Heart right ventricle (tissue), 16 donors: ENCODE measurements around the gene GNAT3. TPM values are rescaled to one million over a fixed set of nuclear protein-coding genes. Genes with fewer than 3 reads are reported as not detected.

Experiments
- ATAC-seq, 8 donors: fragments of 200-7000 bp; cut with Tn5 transposase; one replicate each; pipeline ENCODE4 v1.9.1; 2020; ENCODE audit warnings: mild to moderate bottlenecking in 8 of 8, moderate library complexity in 8 of 8, moderate number of reproducible peaks in 1 of 8
- DNase-seq, 2 donors: peaks; one replicate each; pipeline ENCODE4 v3.0.0-alpha.2; 2020
- H3K27ac ChIP-seq, 10 donors: fragments of 200-600 bp; sonication (generic) in 2 of 10; one replicate each; pipeline versions ENCODE4 v1.5.0 to v1.8.0; 2020 to 2022; ENCODE audit warnings: mild to moderate bottlenecking in 3 of 10
- H3K27me3 ChIP-seq, 7 donors: fragments of 200-600 bp; one replicate each; pipeline ENCODE4 v1.8.0; 2021 to 2022; ENCODE audit warnings: mild to moderate bottlenecking in 2 of 7
- H3K36me3 ChIP-seq, 9 donors: fragments of 200-600 bp; sonication (generic) in 1 of 9; one replicate each; pipeline versions ENCODE4 v1.5.0 to v1.8.0; 2020 to 2022; ENCODE audit warnings: mild to moderate bottlenecking in 2 of 9
- H3K4me1 ChIP-seq, 9 donors: fragments of 200-600 bp; sonication (generic) in 1 of 9; one replicate each; pipeline versions ENCODE4 v1.5.0 to v1.8.0; 2020 to 2022; ENCODE audit warnings: mild to moderate bottlenecking in 4 of 9
- H3K4me3 ChIP-seq, 10 donors: fragments of 200-600 bp; sonication (generic) in 2 of 10; one replicate each; pipeline versions ENCODE4 v1.5.0 to v1.8.0; 2020 to 2022; ENCODE audit warnings: mild to moderate bottlenecking in 7 of 10, moderate library complexity in 2 of 10
- H3K9me3 ChIP-seq, 11 donors: fragments of 200-600 bp in 10 of 11; sonication (generic) in 2 of 11; one replicate each; pipeline versions ENCODE4 v1.5.0 to v1.8.0; 2013 to 2022; ENCODE audit warnings: mild to moderate bottlenecking in 2 of 11, control low read depth in 1 of 11, moderate library complexity in 1 of 11
- CTCF ChIP-seq, 9 donors: fragments of 200-600 bp; sonication (generic) in 2 of 9; IDR thresholded peaks; one replicate each; pipeline versions ENCODE4 v1.5.0 to v1.8.0; 2021 to 2022; ENCODE audit warnings: antibody characterized with exemption in 9 of 9, mild to moderate bottlenecking in 5 of 9, moderate library complexity in 1 of 9
- WGBS, 2 donors: extraction: QIAGEN DNeasy Blood & Tissue Kit; methylation state at CpG; one replicate each; pipeline ENCODE4 v1.1.7; 2013; ENCODE audit warnings: inconsistent platforms in 1 of 2; 5-methylcytosine and 5-hydroxymethylcytosine counted together
- intact Hi-C, 10 donors: fragments of 100-400 bp; cut with DNase I; formaldehyde crosslinking; loops; one replicate each; pipeline versions ENCODE4 v1.11.1 to v1.14.2; 2022
- polyA plus RNA-seq, 2 donors: library from polyadenylated mRNA; stranded (reverse); fragments of 200-250 nt; gene quantifications; one replicate each; pipeline ENCODE4 v1.2.3, GENCODE V29; 2013
- total RNA-seq, 10 donors: library from RNA; stranded (reverse); fragmentation: NEBNext Ultra II Directional in 3 of 10; extraction: Animal tissue kit (Norgen Biotek cat#: 25700) in 3 of 10; gene quantifications; one replicate each; pipeline versions ENCODE4 v1.2.1 to v1.2.4, GENCODE V29; 2021 to 2023
- donor health status: Arrhythmogenic right ventricular cardiomyopathy.
- donor health status: ischemic (EF 13 %, LVEDD 7.1; RV severe dilation, severe dysfunction).
- donor health status: healthy with polysubstance abuse.
- donor health status: DM: no; HTN: yes; CAD: no.
- donor health status: DM: no; HTN: no; CAD: no.
- donor health status: ischemic (EF 25% LVEDD 6.9; RV normal size, moderate dysfunction).
- donor health status: ischemic (EF 25% LVEDD 5.7; RV mildly dilated, moderate dysfunction).
- donor health status: healthy.
- donor health status: DM: yes; HTN: yes; CAD: no.
- donor health status: Ischemic cardiomyopathy.
- donor health status: ischemic (EF 35%, LVEDD 5.7; RV mildly dilated, moderate dysfunction).
- donor health status: nonischemic (EF 11% LVEDD 7.7; RV severe dilation, severe dysfunction).
- donor health status: DM: yes; HTN: yes; CAD: no.
- donor health status: PGD.
- donor health status: ischemic (EF 29% LVEDD 5.4; RV normal size, mild dysfunction).
- donor health status: nonischemic (EF 23%, LVEDD 6.1; RV moderate dilation, normal function).

Gene GNAT3
- total and polyA plus RNA-seq, 12 donors: not detected

- Histone ChIP-seq H3K27me3 (no peaks in the 10 kb centered on the region), H3K9me3 (no peaks in the 10 kb centered on the region), H3K27ac (peak overlapping the region in 9 of 10 donors; percentile 56 to 84 (median 68)), H3K36me3 (no peaks in the 10 kb centered on the region), H3K4me3 (no peak overlapping the region), H3K4me1 (peaks cover 6 to 44% (median 33%) of the 10 kb centered on the region in 9 donors)
- 51 to 63% methylated on average over 1 of the region's 1 CpG for WGBS, 2 donors
- DNase-seq: peak; percentile 23 to 50
- intact Hi-C loops: loop anchor here in 2 of 10 donors (2.0 to 10.0 kb wide), 2 partner anchors 49 to 95 kb away; no protein-coding TSS in a partner anchor
- peak; percentile 53 to 90 (median 87) for ATAC-seq
- TF ChIP-seq CTCF (IDR thresholded peaks at IDR 0.05): no peak
These were observed 12.4 kb downstream of the GNAT3 start for GRCh38 chr7:80499350-80499953.

GRCh38 chr7:80498481-80499349 is 13.1 kb downstream of the GNAT3 start:
- peaks cover 6 to 44% (median 33%) of the 10 kb centered on the region in 9 donors for H3K4me1 ChIP-seq
- 27 to 28% methylated on average over 4 of the region's 4 CpGs for WGBS, 2 donors
- H3K36me3 ChIP-seq: no peaks in the 10 kb centered on the region
- ATAC-seq (peak; percentile 52 to 95 (median 87)), DNase-seq (peak in 1 of 2 donors; percentile 22)
- H3K27me3 ChIP-seq: no peaks in the 10 kb centered on the region
- peak overlapping the region in 9 of 10 donors; percentile 57 to 84 (median 68) for H3K27ac ChIP-seq
- no peaks in the 10 kb centered on the region for H3K9me3 ChIP-seq
- no peak for TF ChIP-seq CTCF (IDR thresholded peaks at IDR 0.05)
- H3K4me3 ChIP-seq: no peak overlapping the region
- intact Hi-C loops: loop anchor here in 2 of 10 donors (2.0 to 10.0 kb wide), 2 partner anchors 50 to 96 kb away; no protein-coding TSS in a partner anchor

GRCh38 chr7:80496586-80496985 is 15.3 kb downstream of the GNAT3 start:
- H3K27me3 ChIP-seq: no peaks in the 10 kb centered on the region
- DNase-seq (no peak), ATAC-seq (no peak)
- no peak overlapping the region for H3K27ac ChIP-seq
- H3K9me3 ChIP-seq: no peaks in the 10 kb centered on the region
- peaks cover 6 to 44% (median 33%) of the 10 kb centered on the region in 9 donors for H3K4me1 ChIP-seq
- H3K36me3 ChIP-seq: no peaks in the 10 kb centered on the region
- intact Hi-C loops: loop anchor here in 1 of 10 donors (10.0 kb wide), 1 partner anchor 98 kb away; no protein-coding TSS in a partner anchor
- WGBS, 2 donors: 83 to 84% methylated on average over 3 of the region's 3 CpGs
- no peak for TF ChIP-seq CTCF (IDR thresholded peaks at IDR 0.05)
- no peak overlapping the region for H3K4me3 ChIP-seq

DNA sequence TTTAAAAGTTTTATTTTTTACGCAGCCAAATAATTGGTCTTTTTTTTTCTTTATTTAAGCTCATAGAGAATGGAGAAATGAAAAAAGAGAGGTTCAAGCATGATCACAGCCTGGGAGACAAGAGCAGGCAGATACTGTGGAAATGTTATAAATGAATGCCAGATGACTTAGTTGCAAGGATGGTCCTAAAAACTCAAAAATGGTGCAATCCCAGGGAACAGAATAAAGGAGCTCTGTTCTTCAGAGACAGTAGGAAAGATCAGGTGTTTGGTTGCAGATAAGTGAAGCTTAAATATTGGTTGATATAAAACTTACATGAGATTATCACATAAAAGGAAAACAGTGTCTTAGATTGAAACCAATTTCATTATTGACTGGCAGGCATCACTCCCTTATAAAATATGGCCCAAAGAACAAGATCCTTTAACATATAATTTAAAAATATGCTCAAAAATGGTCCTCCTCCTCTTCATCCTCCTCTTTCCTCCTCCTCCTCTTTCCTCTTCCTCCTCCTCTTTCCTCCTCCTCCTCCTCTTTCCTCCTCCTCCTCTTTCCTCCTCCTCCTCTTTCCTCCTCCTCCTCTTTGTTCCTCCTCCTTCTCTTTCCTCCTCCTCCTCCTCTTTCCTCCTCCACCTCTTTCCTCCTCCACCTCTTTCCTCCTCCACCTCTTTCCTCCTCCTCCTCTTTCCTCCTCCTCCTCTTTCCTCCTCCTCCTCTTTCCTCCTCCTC is 18.6 kb downstream of the GNAT3 start:
- WGBS, 2 donors: 98% methylated on average over 1 of the region's 1 CpG
- TF ChIP-seq CTCF (IDR thresholded peaks at IDR 0.05): no peak
- intact Hi-C loops: loop anchor here in 1 of 10 donors (10.0 kb wide), 1 partner anchor 102 kb away; no protein-coding TSS in a partner anchor
- no peak for DNase-seq
- peaks cover 0 to 32% (median 15%) of the 10 kb centered on the region in 9 donors for H3K4me1 ChIP-seq
- H3K36me3 ChIP-seq: no peaks in the 10 kb centered on the region
- H3K4me3 ChIP-seq: no peak overlapping the region
- H3K27ac ChIP-seq: no peak overlapping the region
- H3K27me3 ChIP-seq: no peaks in the 10 kb centered on the region
- H3K9me3 ChIP-seq: no peaks in the 10 kb centered on the region
- no peak for ATAC-seq
